ENCODE results near the gene ALKAL2. TPM values are rescaled to one million over a fixed set of nuclear protein-coding genes. Genes with fewer than 3 reads are reported as not detected.

The ALKAL2 gene
- total and polyA plus RNA-seq, 9 of the 15 experiments (the other 6 are each of a cell fraction or from before 2014, with no cell fraction given), result not detected

- H3K4me2 ChIP-seq (ENCODE audit: insufficient read depth, low read length), result no peak overlapping the region
- in situ Hi-C loops (cut with MboI), result no loop called here
- H3K27me3 ChIP-seq (ENCODE audit: control insufficient read depth in 2 of 2, insufficient read depth in 2 of 2, low read length in 2 of 2), result no peaks in the 10 kb centered on the region
- H3K79me2 ChIP-seq (ENCODE audit: control insufficient read depth, insufficient read depth, low read length), result no peaks in the 10 kb centered on the region
- no peak overlapping the region for H3K4me3 ChIP-seq
- DNase-seq (ENCODE audit: extremely low read depth in 1 of 4, low spot score in 3 of 4) (no peak), ATAC-seq (no peak), FAIRE-seq (no peak)
- POLR2A ChIA-PET, result no interaction called here
- no peak overlapping the region for H3K9ac ChIP-seq (ENCODE audit: insufficient read depth in 1 of 2, low read depth in 2 of 2, low read length in 2 of 2)
- intact Hi-C loops (cut with micrococcal nuclease), result no loop called here
- H3K9me3 ChIP-seq (replicated peaks; ENCODE audit: control insufficient read depth, insufficient read depth, low read depth, low read length), result no peaks in the 10 kb centered on the region
- CTCF ChIA-PET (ENCODE audit: low intra/inter-chr PET ratio), result no interaction called here
- no peak overlapping the region for H2AFZ ChIP-seq (ENCODE audit: low read depth, low read length)
- no peak overlapping the region for H3K27ac ChIP-seq (ENCODE audit: extremely low read depth, low read depth, low read length)
- WGBS (ENCODE audit: insufficient coverage, low coverage, missing lambda C conversion rate), result 94% methylated on average over 15 of the region's 46 CpGs
- no peaks in the 10 kb centered on the region for H3K9me1 ChIP-seq (ENCODE audit: control insufficient read depth, insufficient read depth, low read length)
- BruUV-seq (replicated peaks), result no TSS peak
- no peaks in the 10 kb centered on the region for H4K20me1 ChIP-seq (replicated peaks; ENCODE audit: control insufficient read depth, insufficient read depth, low read length)
- H3K4me1 ChIP-seq (replicated peaks in 1 of 2; ENCODE audit: control insufficient read depth in 2 of 2, insufficient read depth in 2 of 2, low read length in 2 of 2), result peaks cover 0 to 13% of the 10 kb centered on the region in 2 experiments; a peak in 3 of 5 replicates
- peaks cover 2% of the 10 kb centered on the region; the same call in 1 of the 3 replicates for H3K36me3 ChIP-seq (ENCODE audit: control insufficient read depth, insufficient read depth, low read length)
- no peak for TF ChIP-seq CHD1 (IDR thresholded peaks at IDR 0.05; ENCODE audit: low read length)
- no peak for TF ChIP-seq ZC3H11A (IDR thresholded peaks at IDR 0.05; ENCODE audit: low read depth, low read length)
- TF ChIP-seq ZNF318 (IDR thresholded peaks at IDR 0.05; ENCODE audit: borderline replicate concordance in 1 of 2, low read depth in 1 of 2), result no peak
- no peak for TF ChIP-seq KLF1 (tag; IDR thresholded peaks at IDR 0.05)
- no peak for TF ChIP-seq MXI1 (IDR thresholded peaks at IDR 0.05; ENCODE audit: low read depth, low read length)
- TF ChIP-seq CEBPB (tag; IDR thresholded peaks at IDR 0.05), result no peak
- no peak for TF ChIP-seq RREB1 (CRISPR knock-in tag; IDR thresholded peaks at IDR 0.05)
- TF ChIP-seq ETV6 (IDR thresholded peaks at IDR 0.05; ENCODE audit: borderline replicate concordance in 1 of 2, low read depth in 2 of 2, low read length in 1 of 2), result no peak
- TF ChIP-seq ETV6 (CRISPR knock-in tag; IDR thresholded peaks at IDR 0.05; ENCODE audit: borderline replicate concordance), result no peak
These were observed 413 bp downstream of the ALKAL2 start for GRCh38 chr2:287471-287885.
